ENCODE data around the gene HNRNPDL. TPM values are rescaled to one million over a fixed set of nuclear protein-coding genes. Genes with fewer than 3 reads are reported as not detected.

HNRNPDL gene
- total RNA-seq, 3 donors from 2014 or later (not counting 1 experiment from before 2014, with no cell fraction given), result 328 to 423 (median 371) TPM

DNA sequence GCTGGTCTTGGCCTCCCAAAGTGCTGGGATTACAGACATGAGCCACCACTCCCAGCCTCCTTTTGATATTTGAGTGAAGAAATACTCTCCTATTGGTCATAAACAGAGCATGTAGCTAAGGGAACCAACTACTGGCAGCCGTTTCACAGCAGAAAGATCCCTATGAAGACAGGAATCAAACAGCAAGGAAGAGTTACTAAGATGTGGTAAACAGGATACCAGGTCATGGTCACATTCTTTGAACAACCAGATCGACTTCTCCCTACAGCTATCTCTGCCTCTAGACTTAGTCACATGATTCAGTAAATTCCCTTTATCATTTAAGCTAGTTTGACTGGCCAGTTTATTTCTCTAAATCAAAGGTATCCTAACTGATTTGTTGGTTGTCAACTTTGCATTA lies 47.5 kb downstream of the HNRNPDL start:
- Mint-ChIP-seq H3K4me1 (peaks cover 2 to 4% of the 10 kb centered on the region in 2 donors), H3K27ac (no peak overlapping the region), H3K36me3 (no peaks in the 10 kb centered on the region), H3K27me3 (ENCODE audit: low read depth in 2 of 2) (peaks cover 0 to 7% of the 10 kb centered on the region in 2 donors), H3K9me3 (no peaks in the 10 kb centered on the region), H3K4me3 (no peak overlapping the region)
- no peaks in the 10 kb centered on the region for H3K27me3 ChIP-seq (ENCODE audit: control insufficient read depth, insufficient read depth, low read length)
- H3K4me3 ChIP-seq (ENCODE audit: low read length), result no peak overlapping the region
- ATAC-seq, result no peak
- DNase-seq, result no peak
- intact Hi-C loops (cut with micrococcal nuclease), result no loop called here
- H3K4me1 ChIP-seq (ENCODE audit: control insufficient read depth, insufficient read depth, low read length), result no peaks in the 10 kb centered on the region
- WGBS (ENCODE audit: insufficient coverage), result 50% methylated on average over 2 of the region's 2 CpGs
- no peaks in the 10 kb centered on the region for H3K9me3 ChIP-seq (ENCODE audit: control insufficient read depth, insufficient read depth, low read length)
- TF ChIP-seq, protein P1, sequence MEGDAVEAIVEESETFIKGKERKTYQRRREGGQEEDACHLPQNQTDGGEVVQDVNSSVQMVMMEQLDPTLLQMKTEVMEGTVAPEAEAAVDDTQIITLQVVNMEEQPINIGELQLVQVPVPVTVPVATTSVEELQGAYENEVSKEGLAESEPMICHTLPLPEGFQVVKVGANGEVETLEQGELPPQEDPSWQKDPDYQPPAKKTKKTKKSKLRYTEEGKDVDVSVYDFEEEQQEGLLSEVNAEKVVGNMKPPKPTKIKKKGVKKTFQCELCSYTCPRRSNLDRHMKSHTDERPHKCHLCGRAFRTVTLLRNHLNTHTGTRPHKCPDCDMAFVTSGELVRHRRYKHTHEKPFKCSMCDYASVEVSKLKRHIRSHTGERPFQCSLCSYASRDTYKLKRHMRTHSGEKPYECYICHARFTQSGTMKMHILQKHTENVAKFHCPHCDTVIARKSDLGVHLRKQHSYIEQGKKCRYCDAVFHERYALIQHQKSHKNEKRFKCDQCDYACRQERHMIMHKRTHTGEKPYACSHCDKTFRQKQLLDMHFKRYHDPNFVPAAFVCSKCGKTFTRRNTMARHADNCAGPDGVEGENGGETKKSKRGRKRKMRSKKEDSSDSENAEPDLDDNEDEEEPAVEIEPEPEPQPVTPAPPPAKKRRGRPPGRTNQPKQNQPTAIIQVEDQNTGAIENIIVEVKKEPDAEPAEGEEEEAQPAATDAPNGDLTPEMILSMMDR (IDR thresholded peaks at IDR 0.05), result no peak
- no peaks in the 10 kb centered on the region for H3K36me3 ChIP-seq (ENCODE audit: control insufficient read depth, insufficient read depth, low read length)
- no peak overlapping the region for H3K27ac ChIP-seq (ENCODE audit: low read length)

DNA sequence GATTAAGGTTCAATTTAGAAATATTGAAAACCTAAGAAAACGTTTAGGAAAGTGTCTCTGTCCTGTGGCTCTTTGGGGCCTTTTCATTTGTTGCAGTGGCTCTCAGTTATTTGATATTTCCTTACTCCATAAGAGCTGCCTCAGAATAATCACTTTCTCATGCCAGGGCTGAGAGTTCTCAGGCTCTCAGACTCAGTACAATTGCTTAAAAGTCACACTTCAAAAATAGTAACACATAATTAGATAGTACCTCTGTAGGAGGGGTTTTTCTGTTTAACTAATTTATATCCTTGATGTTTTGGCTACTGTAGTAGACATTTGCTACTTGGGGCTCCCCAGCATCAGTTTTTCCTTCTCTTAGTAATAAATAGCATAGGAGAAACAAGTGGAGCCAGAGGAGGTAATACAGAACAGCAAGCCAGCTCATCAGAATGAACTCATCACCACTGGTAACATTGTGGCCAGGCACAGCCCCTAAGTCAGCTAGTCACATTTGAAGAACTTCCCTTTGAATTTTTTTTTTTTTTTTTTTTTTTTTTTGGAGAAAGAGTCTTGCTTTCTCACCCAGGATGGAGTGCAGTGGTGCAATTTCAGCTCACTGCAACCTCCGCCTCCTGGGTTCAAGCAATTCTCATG lies 48.5 kb downstream of the HNRNPDL start:
- no peaks in the 10 kb centered on the region for H3K9me3 ChIP-seq (ENCODE audit: control insufficient read depth, insufficient read depth, low read length)
- peaks cover 5 to 8% of the 10 kb centered on the region in 2 donors for H3K4me1 Mint-ChIP-seq
- H3K27ac ChIP-seq (ENCODE audit: low read length), result no peak overlapping the region
- no peak overlapping the region for H3K4me3 ChIP-seq (ENCODE audit: low read length)
- H3K9me3 Mint-ChIP-seq, result no peaks in the 10 kb centered on the region
- no peak overlapping the region for H3K4me3 Mint-ChIP-seq
- H3K36me3 ChIP-seq (ENCODE audit: control insufficient read depth, insufficient read depth, low read length), result no peaks in the 10 kb centered on the region
- intact Hi-C loops (cut with micrococcal nuclease), result no loop called here
- WGBS (ENCODE audit: insufficient coverage), result 100% methylated on average over 2 of the region's 2 CpGs
- TF ChIP-seq, protein P1 (IDR thresholded peaks at IDR 0.05), result no peak
- H3K4me1 ChIP-seq (ENCODE audit: control insufficient read depth, insufficient read depth, low read length), result no peaks in the 10 kb centered on the region
- no peak for ATAC-seq
- no peaks in the 10 kb centered on the region for H3K27me3 ChIP-seq (ENCODE audit: control insufficient read depth, insufficient read depth, low read length)
- no peaks in the 10 kb centered on the region for H3K36me3 Mint-ChIP-seq
- peaks cover 0 to 6% of the 10 kb centered on the region in 2 donors for H3K27me3 Mint-ChIP-seq (ENCODE audit: low read depth in 2 of 2)
- no peak for DNase-seq
- no peak overlapping the region for H3K27ac Mint-ChIP-seq

DNA sequence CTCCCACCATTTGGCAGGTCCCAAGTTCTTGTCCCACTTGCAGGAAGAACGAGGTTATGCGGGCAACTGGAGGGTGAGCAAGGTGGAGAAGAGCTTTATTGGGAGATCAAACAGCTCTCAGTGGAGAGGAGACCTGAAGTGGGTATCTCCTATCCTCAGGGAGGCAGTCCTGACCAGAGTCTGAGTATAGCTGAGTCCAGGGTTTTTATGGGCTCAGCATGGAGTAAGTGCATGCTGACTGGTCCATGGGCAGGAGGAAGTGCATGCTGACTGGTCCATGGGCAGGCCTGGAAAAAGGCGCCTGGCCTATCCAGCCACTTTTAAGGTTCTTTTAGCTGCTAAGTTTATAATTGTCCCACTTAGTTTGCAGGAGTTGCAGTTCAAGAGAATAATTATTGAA lies 49.0 kb downstream of the HNRNPDL start:
- Mint-ChIP-seq H3K27ac (no peak overlapping the region), H3K4me1 (peaks cover 8 to 10% of the 10 kb centered on the region in 2 donors), H3K9me3 (no peaks in the 10 kb centered on the region), H3K27me3 (ENCODE audit: low read depth in 2 of 2) (peaks cover 0 to 4% of the 10 kb centered on the region in 2 donors), H3K4me3 (no peak overlapping the region), H3K36me3 (no peaks in the 10 kb centered on the region)
- H3K4me3 ChIP-seq (ENCODE audit: low read length), result no peak overlapping the region
- no peaks in the 10 kb centered on the region for H3K9me3 ChIP-seq (ENCODE audit: control insufficient read depth, insufficient read depth, low read length)
- H3K27ac ChIP-seq (ENCODE audit: low read length), result no peak overlapping the region
- TF ChIP-seq, protein P1 (IDR thresholded peaks at IDR 0.05), result no peak
- WGBS (ENCODE audit: insufficient coverage), result 100% methylated on average over 3 of the region's 3 CpGs
- no peaks in the 10 kb centered on the region for H3K4me1 ChIP-seq (ENCODE audit: control insufficient read depth, insufficient read depth, low read length)
- H3K27me3 ChIP-seq (ENCODE audit: control insufficient read depth, insufficient read depth, low read length), result no peaks in the 10 kb centered on the region
- no peaks in the 10 kb centered on the region for H3K36me3 ChIP-seq (ENCODE audit: control insufficient read depth, insufficient read depth, low read length)
- no peak for DNase-seq
- intact Hi-C loops (cut with micrococcal nuclease), result no loop called here
- no peak for ATAC-seq

DNA sequence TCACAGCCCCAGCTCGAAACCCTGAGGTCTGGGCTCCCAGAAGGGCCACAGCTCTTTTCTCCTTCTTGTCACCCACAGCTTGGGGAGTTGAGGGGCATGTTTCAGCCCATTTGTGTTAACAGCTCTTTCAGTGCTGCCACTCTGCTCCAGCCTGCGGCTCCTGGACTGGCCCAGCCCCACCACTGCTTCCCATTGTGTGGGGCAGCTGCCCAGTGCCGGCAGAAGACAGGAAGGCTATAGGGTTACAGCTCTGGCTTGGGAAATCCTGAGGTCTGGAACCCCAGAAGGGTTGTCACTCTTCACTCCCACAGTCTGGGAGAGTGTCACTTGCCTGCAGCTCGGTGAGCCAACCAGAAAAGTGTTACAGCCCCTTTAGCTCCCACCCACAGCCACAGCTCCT lies 49.4 kb downstream of the HNRNPDL start:
- intact Hi-C loops (cut with micrococcal nuclease), result no loop called here
- no peak for DNase-seq
- H3K27me3 Mint-ChIP-seq (ENCODE audit: low read depth in 2 of 2), result peaks cover 0 to 2% of the 10 kb centered on the region in 2 donors
- TF ChIP-seq, protein P1 (IDR thresholded peaks at IDR 0.05), result no peak
- H3K9me3 Mint-ChIP-seq, result no peaks in the 10 kb centered on the region
- no peaks in the 10 kb centered on the region for H3K9me3 ChIP-seq (ENCODE audit: control insufficient read depth, insufficient read depth, low read length)
- no peak overlapping the region for H3K27ac Mint-ChIP-seq
- no peak overlapping the region for H3K4me3 ChIP-seq (ENCODE audit: low read length)
- H3K27me3 ChIP-seq (ENCODE audit: control insufficient read depth, insufficient read depth, low read length), result no peaks in the 10 kb centered on the region
- no peaks in the 10 kb centered on the region for H3K36me3 Mint-ChIP-seq
- H3K27ac ChIP-seq (ENCODE audit: low read length), result no peak overlapping the region
- 95% methylated on average over 4 of the region's 4 CpGs for WGBS (ENCODE audit: insufficient coverage)
- peaks cover 8 to 14% of the 10 kb centered on the region in 2 donors for H3K4me1 Mint-ChIP-seq
- no peaks in the 10 kb centered on the region for H3K36me3 ChIP-seq (ENCODE audit: control insufficient read depth, insufficient read depth, low read length)
- H3K4me1 ChIP-seq (ENCODE audit: control insufficient read depth, insufficient read depth, low read length), result no peaks in the 10 kb centered on the region
- no peak overlapping the region for H3K4me3 Mint-ChIP-seq
- ATAC-seq, result no peak
